Muscle of arm (tissue), 12 donors: ENCODE data around the gene ADGRL3. TPM values are rescaled to one million over a fixed set of nuclear protein-coding genes. Genes with fewer than 3 reads are reported as not detected.
"Not testable (repeated sequence)": the region's sequence is repeated elsewhere in the genome, so short reads cannot be mapped to it uniquely, and the experiment has no call there.

Source experiments
- DNase-seq: peaks from one replicate; pipeline ENCODE4 v3.0.0-alpha.2; 2013
- polyA plus RNA-seq, 12 donors: library from polyadenylated mRNA; unstranded; fragments of 120-200 nt; gene quantifications; one replicate each; pipeline ENCODE4 v1.2.1, GENCODE V29; 2013; ENCODE audit not compliant: insufficient read length in 12 of 12

Gene ADGRL3
- polyA plus RNA-seq, 12 donors: 20.7 to 34.2 (median 24.4) TPM; not detected in 1

- DNase-seq: no peak
Observed at GRCh38 chr4:61752617-61753016, 552.5 kb downstream of the ADGRL3 start.

DNA sequence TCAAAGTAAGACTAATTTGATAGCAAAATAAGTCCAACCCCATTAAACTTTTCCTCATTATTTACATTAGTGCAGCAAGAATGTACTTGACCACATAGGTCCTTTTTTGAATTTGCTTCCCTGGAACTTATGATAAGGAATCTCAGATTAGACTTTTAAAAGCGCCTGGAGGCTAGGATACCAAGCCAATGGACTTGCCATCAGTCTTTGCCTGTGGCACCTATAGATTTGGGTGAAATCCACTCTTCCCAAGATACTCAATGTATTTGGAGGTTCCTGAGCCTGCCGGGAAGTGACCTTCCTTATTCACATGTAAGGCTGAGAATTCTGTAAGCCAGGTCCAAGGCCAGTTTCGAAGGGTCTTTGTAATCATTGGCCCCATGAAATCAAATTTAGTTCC is 553.6 kb downstream of the ADGRL3 start:
- DNase-seq: no peak

- not testable (repeated sequence) for DNase-seq
Observed at GRCh38 chr4:61756937-61757336, 556.8 kb downstream of the ADGRL3 start.

DNA sequence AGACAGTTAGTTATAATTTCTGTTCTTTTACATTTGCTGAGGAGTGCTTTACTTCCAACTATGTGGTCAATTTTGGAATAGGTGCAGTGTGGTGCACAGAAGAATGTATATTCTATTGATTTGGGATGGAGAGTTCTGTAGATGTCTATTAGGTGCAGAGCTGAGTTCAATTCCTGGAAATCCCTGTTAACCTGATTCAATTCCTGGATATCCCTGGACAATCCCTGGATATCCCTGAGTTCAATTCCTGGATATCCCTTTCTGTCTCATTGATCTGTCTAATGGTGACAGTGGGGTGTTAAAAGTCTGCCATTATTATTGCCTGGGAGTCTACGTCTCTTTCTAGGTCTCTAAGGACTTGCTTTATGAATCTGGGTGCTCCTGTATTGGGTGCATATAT is 557.9 kb downstream of the ADGRL3 start:
- DNase-seq: not testable (repeated sequence)

DNA sequence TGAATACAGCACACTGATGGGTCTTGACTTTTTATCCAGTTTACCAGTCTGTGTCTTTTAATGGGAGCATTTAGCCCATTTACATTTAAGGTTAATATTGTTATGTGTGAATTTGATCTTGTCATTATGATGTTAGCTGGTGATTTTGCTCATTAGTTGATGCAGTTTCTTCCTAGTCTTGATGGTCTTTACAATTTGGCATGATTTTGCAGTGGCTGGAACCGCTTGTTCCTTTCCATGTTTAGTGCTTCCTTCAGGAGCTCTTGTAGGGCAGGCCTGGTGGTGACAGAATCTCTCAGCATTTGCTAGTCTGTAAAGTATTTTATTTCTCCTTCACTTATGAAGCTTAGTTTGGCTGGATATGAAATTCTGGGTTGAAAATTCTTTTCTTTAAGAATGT is 558.5 kb downstream of the ADGRL3 start:
- not testable (repeated sequence) for DNase-seq

DNA sequence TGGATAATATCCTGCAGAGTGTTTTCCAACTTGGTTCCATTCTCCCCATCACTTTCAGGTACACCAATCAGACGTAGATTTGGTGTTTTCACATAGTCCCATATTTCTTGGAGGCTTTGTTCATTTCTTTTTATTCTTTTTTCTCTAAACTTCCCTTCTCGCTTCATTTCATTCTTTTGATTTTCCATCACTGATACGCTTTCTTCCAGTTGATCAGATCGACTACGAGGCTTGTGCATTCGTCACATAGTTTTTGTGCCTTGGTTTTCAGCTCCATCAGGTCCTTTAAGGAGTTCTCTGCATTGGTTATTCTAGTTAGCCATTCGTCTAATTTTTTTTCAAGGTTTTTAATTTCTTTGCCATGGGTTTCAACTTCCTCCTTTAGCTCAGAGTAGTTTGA is 559.1 kb downstream of the ADGRL3 start:
- not testable (repeated sequence) for DNase-seq

DNA sequence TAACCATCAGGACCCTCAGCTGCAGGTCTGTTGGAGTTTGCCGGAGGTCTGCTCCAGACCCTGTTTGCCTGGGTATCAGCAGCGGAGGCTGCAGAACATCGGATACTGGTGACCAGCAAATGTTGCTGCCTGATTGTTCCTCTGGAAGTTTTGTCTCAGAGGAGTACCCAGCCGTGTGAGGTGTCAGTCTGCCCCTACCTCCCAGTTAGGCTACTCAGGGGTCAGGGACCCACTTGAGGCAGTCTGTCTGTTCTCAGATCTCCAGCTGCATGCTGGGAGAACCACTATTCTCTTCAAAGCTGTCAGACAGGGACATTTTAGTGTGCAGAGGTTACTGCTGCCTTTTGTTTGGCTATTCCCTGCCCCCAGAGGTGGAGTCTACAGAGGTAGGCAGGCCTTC is 559.8 kb downstream of the ADGRL3 start:
- DNase-seq: not testable (repeated sequence)

DNA sequence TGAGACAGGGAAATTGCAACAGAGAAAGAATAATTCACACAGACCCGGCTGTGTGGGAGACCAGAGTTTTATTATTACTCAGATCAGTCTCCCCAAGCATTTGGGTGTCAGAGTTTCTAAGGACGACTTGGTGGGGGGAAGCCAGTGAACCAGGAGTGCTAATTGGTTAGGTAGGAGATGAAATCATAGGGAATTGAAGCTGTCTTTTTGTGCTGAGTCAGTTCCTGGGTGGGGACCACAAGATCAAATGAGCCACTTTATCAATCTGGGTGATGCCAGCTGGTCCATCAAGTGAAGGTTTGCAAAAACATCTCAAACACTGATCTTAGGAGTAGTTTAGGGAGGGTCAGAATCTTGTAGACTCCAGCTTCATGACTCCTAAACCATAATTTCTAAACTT is 560.7 kb downstream of the ADGRL3 start:
- DNase-seq: no peak

GRCh38 chr4:61762722-61763627 is 562.8 kb downstream of the ADGRL3 start:
- no peak for DNase-seq

- DNase-seq: no peak
Observed at GRCh38 chr4:61763682-61764081, 563.6 kb downstream of the ADGRL3 start.

DNA sequence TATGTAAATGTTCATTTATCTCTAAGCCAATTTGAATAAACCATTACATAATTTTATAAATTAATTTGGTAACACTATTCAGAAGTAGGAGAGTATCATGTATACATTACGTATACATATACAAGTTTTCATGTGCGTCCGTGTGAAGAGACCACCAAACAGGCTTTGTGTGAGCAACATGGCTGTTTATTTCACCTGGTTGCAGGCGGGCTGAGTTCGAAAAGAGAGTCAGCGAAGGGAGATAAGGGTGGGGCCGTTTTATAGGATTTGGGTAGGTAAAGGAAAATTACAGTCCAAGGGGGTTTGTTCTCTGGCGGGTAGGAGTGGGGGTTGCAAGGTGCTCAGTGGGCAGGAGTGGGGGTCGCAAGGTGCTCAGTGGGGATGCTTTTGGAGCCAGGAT is 564.0 kb downstream of the ADGRL3 start:
- not testable (repeated sequence) for DNase-seq

GRCh38 chr4:61769444-61770167 is 569.5 kb downstream of the ADGRL3 start:
- DNase-seq: not testable (repeated sequence)

DNA sequence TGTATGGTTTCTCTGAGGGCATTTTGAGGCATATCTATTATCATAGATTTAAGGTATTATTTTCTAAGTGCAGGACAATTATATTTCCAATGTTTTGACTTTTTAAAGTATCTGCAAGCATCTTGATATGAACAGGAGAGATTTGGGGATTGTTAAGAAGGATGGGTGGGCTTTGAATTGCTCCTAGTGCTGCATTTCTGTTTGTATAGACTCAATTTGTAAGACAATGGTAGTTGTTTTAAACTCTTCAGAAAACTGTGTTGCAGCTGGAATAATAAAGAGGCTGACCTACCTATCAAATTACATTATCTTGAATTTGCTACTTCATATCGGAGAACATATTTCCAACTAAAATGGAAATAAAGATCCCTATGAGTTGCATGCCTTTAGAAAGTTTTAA is 570.3 kb downstream of the ADGRL3 start:
- DNase-seq: no peak

- DNase-seq: no peak
Observed at GRCh38 chr4:61771056-61771455, 570.9 kb downstream of the ADGRL3 start.

GRCh38 chr4:61772126-61772525 is 572.0 kb downstream of the ADGRL3 start:
- no peak for DNase-seq

GRCh38 chr4:61773655-61774245 is 573.6 kb downstream of the ADGRL3 start:
- no peak for DNase-seq

DNA sequence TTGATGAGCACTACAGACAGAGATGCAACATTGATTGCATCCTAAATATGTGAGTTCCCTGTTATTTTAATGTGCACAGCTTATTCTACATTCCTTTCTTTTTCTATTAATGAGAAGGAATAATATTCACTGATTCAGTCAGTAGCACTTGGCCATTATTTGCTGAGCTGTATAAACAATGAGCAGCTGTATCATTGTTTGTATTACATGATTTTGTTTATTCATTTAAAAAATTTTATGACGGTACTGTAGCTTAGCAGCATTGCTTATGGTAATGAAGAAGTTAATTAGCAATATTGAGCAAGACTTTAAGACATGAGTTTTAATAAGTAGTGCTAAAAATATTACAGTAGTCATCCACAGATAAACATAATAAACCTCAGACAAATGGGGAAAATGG is 582.0 kb downstream of the ADGRL3 start:
- no peak for DNase-seq

GRCh38 chr4:61783050-61783449 is 582.9 kb downstream of the ADGRL3 start:
- no peak for DNase-seq

- no peak for DNase-seq
Observed at GRCh38 chr4:61785761-61786160, 585.6 kb downstream of the ADGRL3 start.

DNA sequence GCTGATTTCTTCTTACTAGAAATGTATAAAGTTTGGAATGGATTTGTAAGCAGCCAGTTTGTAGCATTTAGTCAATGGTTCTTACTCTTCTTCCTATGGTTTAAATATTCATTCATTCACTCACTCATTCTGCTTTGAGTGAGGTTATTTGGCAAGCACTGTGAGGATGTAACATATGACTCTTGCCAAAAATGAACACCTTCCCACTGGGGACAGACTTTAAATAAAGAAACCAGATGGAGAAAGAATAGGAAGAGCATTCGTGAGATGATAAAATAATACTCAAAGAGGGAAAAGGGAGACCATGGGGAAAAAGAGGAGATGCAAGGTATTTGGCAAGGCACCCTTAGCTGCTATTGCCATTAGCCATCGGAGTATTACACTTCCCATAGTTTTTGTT is 586.1 kb downstream of the ADGRL3 start:
- DNase-seq: peak; percentile 24

DNA sequence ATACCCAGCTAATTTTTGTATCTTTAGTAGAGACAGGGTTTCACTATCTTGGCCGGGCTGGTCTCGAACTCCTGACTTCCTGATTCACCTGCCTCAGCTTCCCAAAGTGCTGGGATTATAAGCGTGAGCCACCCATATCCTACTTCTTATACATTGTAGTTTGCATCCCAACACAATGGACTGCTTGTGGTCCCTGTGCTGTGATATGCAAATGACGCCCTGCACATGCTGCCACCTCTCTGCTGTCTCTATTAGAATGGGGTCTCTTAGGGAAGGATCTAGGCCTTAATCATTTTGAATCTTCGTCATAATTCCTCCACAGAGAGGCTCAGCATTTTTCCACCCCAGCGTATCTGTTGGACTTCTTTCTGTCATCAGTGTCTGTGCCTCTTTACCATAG is 595.9 kb downstream of the ADGRL3 start:
- DNase-seq: no peak

GRCh38 chr4:61799794-61800193 is 599.7 kb downstream of the ADGRL3 start:
- DNase-seq: no peak

GRCh38 chr4:61805227-61805626 is 605.1 kb downstream of the ADGRL3 start:
- no peak for DNase-seq
